WTC11 (cell line): Measurements from ENCODE around the gene FAM153A.
"Not testable (repeated sequence)": the region's sequence is repeated elsewhere in the genome, so short reads cannot be mapped to it uniquely, and the experiment has no call there.

ENCODE experiments used
- CTCF ChIP-seq: fragments of 200-600 bp; IDR thresholded peaks from 2 replicates; pipeline ENCODE4 v1.8.0; 2022; ENCODE audit warnings: antibody characterized with exemption
- FOXP1 ChIP-seq: sonication (generic); formaldehyde crosslinking; IDR thresholded peaks from 2 replicates; pipeline ENCODE4 v1.8.0; 2022; ENCODE audit warnings: missing genetic modification reagents, mild to moderate bottlenecking, moderate library complexity, borderline replicate concordance
- SMAD4 ChIP-seq: sonication (generic); formaldehyde crosslinking; IDR thresholded peaks from 2 replicates; pipeline ENCODE4 v1.8.0; 2022; ENCODE audit warnings: mild to moderate bottlenecking, missing genetic modification reagents
- TEAD1 ChIP-seq: sonication (generic); formaldehyde crosslinking; IDR thresholded peaks from 2 replicates; pipeline ENCODE4 v1.8.0; 2022; ENCODE audit warnings: mild to moderate bottlenecking, missing genetic modification reagents

GRCh38 chr5:177801427-177801826 is 18.7 kb upstream of the FAM153A start:
- TF ChIP-seq SMAD4 (CRISPR knock-in tag); TEAD1 (CRISPR knock-in tag); CTCF; FOXP1: not testable (repeated sequence)
